DOHH2 (cell line): ENCODE measurements around the gene SAA1.

Experiments used
- EZH2phosphoT487 ChIP-seq: fragments of 200-600 bp; sonication (generic); IDR thresholded peaks from 2 replicates; pipeline ENCODE4 v1.6.1; 2017; ENCODE audit warnings: borderline replicate concordance, mild to moderate bottlenecking, antibody characterized with exemption, low read length, moderate library complexity, mixed read lengths
- TF ChIP-seq, protein P1 (sequence below): fragments of 200-600 bp; sonication (generic); IDR thresholded peaks from one replicate; pipeline ENCODE4 v1.5.1; 2014; ENCODE audit warnings: antibody characterized with exemption, mild to moderate bottlenecking, low read depth, low read length; ENCODE audit not compliant: poor library complexity, severe bottlenecking

DNA sequence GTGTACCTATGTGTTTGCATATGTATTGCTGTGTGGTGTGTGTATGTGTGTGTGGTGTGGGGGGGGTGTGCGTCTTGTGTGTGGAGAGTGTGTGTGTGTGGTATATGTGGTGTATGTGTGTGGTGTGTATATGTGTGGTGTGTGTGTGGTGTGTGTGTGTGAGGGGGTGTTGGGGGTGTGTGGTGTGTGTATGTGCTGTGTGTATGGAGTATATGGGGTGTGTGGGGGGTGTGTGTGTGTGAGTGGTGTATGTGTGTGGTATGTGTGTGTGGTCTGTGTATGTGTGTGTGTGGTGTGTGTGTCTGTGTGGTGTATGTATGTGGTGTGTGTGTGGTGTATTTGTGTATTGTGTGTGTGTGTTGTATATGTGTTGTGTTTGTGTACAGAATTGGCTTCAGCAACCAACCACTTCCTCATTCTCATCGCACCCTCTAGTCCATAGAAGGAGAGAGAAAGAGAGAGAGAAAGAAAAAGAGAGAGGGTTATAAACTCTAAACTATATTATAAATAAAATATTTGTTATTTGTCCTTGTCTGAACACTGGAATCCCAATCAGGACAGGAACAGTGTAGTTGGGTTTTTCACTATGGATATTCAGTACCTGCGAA, 43.1 kb upstream of the SAA1 start:
- TF ChIP-seq, protein P1, sequence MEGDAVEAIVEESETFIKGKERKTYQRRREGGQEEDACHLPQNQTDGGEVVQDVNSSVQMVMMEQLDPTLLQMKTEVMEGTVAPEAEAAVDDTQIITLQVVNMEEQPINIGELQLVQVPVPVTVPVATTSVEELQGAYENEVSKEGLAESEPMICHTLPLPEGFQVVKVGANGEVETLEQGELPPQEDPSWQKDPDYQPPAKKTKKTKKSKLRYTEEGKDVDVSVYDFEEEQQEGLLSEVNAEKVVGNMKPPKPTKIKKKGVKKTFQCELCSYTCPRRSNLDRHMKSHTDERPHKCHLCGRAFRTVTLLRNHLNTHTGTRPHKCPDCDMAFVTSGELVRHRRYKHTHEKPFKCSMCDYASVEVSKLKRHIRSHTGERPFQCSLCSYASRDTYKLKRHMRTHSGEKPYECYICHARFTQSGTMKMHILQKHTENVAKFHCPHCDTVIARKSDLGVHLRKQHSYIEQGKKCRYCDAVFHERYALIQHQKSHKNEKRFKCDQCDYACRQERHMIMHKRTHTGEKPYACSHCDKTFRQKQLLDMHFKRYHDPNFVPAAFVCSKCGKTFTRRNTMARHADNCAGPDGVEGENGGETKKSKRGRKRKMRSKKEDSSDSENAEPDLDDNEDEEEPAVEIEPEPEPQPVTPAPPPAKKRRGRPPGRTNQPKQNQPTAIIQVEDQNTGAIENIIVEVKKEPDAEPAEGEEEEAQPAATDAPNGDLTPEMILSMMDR = no peak
- TF ChIP-seq EZH2phosphoT487 = no peak
